IPS-15b (cell line): ENCODE results near the gene PLA2R1.

Source experiments
- H3K27me3 ChIP-seq: one replicate; pipeline ENCODE4 v1.6.1; 2013; ENCODE audit warnings: low read length; ENCODE audit not compliant: control insufficient read depth, insufficient read depth
- H3K36me3 ChIP-seq: one replicate; pipeline ENCODE4 v1.6.1; 2013; ENCODE audit warnings: low read length; ENCODE audit not compliant: control insufficient read depth, insufficient read depth
- H3K4me1 ChIP-seq: one replicate; pipeline ENCODE4 v1.6.1; 2013; ENCODE audit warnings: mild to moderate bottlenecking, low read length; ENCODE audit not compliant: control insufficient read depth, insufficient read depth
- H3K4me3 ChIP-seq: one replicate; pipeline ENCODE4 v1.5.1; 2013; ENCODE audit warnings: low read depth, low read length
- H3K9ac ChIP-seq: one replicate; pipeline ENCODE4 v1.6.1; 2013; ENCODE audit warnings: low read depth, mild to moderate bottlenecking, low read length
- H3K9me3 ChIP-seq: one replicate; pipeline ENCODE4 v1.6.1; 2013; ENCODE audit warnings: mild to moderate bottlenecking, low read length; ENCODE audit not compliant: control insufficient read depth, insufficient read depth

The PLA2R1 gene

GRCh38 chr2:160062292-160063005, at the start of gene PLA2R1:
Gene PLA2R1 (minus strand): TSS chr2:160062615. CDS start chr2:160062403, 212 bp downstream.
- peaks cover 25% of the 10 kb centered on the region for H3K27me3 ChIP-seq
- peaks cover 3% of the 10 kb centered on the region for H3K4me1 ChIP-seq
- H3K36me3 ChIP-seq: no peaks in the 10 kb centered on the region
- H3K4me3 ChIP-seq: peak within 1 kb of the TSS; percentile 75
- H3K9ac ChIP-seq: peak within 1 kb of the TSS; percentile 79
- H3K9me3 ChIP-seq: no peaks in the 10 kb centered on the region

DNA sequence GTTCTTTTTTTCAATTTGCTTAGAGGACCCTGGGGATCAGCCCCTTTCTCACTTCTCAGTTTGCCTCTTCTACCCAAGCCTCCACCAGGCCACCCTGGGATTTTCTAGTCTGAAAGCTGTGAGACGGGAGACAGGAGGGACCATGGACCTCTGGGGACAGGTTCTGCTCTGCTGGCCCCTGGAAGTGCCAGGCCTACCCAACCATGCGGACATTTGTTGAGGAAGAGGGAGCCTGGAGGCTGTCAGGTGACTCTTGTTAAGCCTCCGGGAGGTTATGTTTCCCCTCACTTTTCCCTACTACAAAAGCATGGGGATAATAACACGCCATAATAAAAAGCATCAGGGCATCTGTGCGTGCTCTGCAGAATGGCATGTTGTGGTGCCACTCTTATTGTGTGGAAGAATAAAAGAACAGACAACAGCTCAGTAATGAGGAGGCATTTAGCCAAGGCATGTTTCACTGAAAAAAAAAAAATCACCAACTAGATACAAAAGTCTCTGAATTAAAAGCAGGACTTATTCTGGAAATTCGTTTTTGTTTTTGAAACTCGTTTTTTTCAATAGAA, 48.3 kb upstream of the PLA2R1 start:
- Histone ChIP-seq H3K4me3 (no peak overlapping the region), H3K4me1 (no peaks in the 10 kb centered on the region), H3K36me3 (no peaks in the 10 kb centered on the region), H3K9ac (no peak overlapping the region), H3K9me3 (no peaks in the 10 kb centered on the region), H3K27me3 (no peaks in the 10 kb centered on the region)

DNA sequence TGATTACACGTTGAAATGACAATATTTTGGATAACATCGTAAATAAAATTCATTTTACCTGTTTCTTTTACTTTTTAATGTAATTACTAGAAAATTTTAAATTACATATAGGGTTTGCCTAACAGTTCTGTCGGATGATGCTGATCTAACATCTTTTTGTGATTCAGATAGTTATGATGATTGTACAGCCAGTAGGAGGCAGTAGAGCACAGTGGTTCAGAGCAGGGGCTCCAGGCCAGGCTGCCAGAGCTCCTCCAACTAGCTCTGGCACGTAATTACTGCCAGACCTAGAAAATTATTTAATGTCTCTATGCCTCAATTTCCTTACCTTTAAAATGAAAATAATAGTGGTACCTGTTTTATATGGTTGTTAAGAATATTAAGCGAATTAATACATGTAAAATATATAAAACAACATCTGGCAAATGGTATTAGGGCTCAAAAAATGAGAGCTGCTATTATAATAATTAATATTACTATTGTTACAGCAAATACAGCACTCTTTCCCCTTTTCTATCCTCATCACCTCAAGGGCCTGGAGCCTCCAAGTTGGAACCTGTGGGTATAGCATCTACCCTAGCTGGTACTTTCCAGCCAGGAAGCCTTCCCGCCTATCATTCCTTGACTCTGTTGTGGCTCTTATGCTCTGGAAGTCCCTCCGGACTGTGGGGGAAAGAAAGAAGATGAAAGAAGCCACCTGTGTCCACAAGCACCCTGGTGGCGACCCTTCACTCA, 47.7 kb upstream of the PLA2R1 start:
- H3K27me3 ChIP-seq: no peaks in the 10 kb centered on the region
- H3K36me3 ChIP-seq: no peaks in the 10 kb centered on the region
- no peaks in the 10 kb centered on the region for H3K9me3 ChIP-seq
- no peak overlapping the region for H3K4me3 ChIP-seq
- no peak overlapping the region for H3K9ac ChIP-seq
- no peaks in the 10 kb centered on the region for H3K4me1 ChIP-seq

DNA sequence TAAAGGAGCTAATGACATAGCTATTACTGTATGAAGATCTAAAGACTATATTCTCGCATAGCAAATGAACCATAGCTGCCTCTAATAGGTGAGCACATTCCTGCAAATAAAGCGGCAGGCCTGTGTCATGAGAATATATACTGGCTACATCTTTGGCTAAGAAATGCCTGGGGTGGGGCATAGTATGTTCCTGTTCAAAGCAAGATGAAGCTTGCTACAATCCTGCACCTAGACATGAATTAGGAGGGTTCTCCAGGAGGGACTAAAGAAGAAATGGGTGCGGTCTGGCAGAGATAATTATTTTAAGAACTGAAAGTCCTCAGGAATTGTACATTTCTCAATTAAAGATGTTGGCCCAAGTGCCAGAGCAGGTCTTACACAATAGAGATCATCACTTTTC, 46.8 kb upstream of the PLA2R1 start:
- H3K9me3 ChIP-seq: no peaks in the 10 kb centered on the region
- no peak overlapping the region for H3K9ac ChIP-seq
- H3K27me3 ChIP-seq: no peaks in the 10 kb centered on the region
- H3K4me3 ChIP-seq: no peak overlapping the region
- no peaks in the 10 kb centered on the region for H3K4me1 ChIP-seq
- H3K36me3 ChIP-seq: no peaks in the 10 kb centered on the region

GRCh38 chr2:160108646-160109045, 46.2 kb upstream of the PLA2R1 start:
- Histone ChIP-seq H3K27me3 (no peaks in the 10 kb centered on the region), H3K4me3 (no peak overlapping the region), H3K9me3 (no peaks in the 10 kb centered on the region), H3K36me3 (no peaks in the 10 kb centered on the region), H3K9ac (no peak overlapping the region), H3K4me1 (no peaks in the 10 kb centered on the region)

DNA sequence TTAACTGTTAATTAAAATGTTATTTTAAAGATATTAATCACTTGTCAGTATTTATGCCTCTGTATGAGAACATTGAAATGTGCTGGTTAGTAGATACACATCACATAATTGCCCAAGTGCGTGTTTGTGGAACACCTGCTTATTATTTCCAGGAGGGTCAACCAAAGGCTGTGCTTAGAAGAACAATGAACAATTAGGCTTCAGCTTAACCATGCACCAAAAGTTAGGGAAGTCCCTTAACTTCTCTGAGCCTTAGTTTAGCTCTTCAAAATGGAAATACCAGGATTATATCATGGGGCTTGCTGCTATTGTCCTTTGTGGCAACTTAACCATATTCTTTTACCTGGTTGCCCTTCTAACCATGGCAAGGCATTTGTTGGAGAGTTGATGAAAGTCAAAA, 43.0 kb upstream of the PLA2R1 start:
- Histone ChIP-seq H3K9me3 (no peaks in the 10 kb centered on the region), H3K4me1 (no peaks in the 10 kb centered on the region), H3K27me3 (no peaks in the 10 kb centered on the region)

GRCh38 chr2:160104115-160104514, 41.7 kb upstream of the PLA2R1 start:
- Histone ChIP-seq H3K36me3 (no peaks in the 10 kb centered on the region), H3K4me1 (no peaks in the 10 kb centered on the region), H3K9me3 (no peaks in the 10 kb centered on the region), H3K4me3 (no peak overlapping the region), H3K9ac (no peak overlapping the region), H3K27me3 (no peaks in the 10 kb centered on the region)

More for the DNA sequence above, 43.0 kb upstream of the PLA2R1 start:
- no peaks in the 10 kb centered on the region for H3K36me3 ChIP-seq
- H3K4me3 ChIP-seq: no peak overlapping the region
- no peak overlapping the region for H3K9ac ChIP-seq

DNA sequence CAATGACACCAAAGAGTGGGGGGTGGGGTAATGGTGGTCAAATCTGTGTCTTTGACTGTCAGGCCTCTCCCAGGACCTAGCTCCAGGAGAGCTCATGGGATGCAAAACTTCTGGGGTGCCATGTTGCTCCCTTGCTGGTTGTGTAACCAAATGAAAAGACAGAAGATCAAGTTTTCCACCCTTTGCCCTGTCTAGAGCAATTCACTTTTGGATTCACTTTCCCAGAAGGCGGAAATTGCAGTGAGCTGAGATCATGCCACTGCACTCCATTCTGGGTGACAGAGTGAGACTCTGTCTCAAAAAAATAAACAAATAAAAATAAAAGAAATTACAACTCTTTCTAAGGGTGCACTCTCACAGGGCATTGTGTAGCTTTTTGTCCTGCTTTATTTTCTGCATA, 34.9 kb upstream of the PLA2R1 start:
- H3K4me3 ChIP-seq: no peak overlapping the region
- H3K27me3 ChIP-seq: no peaks in the 10 kb centered on the region
- H3K4me1 ChIP-seq: no peaks in the 10 kb centered on the region
- no peak overlapping the region for H3K9ac ChIP-seq
- H3K9me3 ChIP-seq: no peaks in the 10 kb centered on the region
- no peaks in the 10 kb centered on the region for H3K36me3 ChIP-seq

DNA sequence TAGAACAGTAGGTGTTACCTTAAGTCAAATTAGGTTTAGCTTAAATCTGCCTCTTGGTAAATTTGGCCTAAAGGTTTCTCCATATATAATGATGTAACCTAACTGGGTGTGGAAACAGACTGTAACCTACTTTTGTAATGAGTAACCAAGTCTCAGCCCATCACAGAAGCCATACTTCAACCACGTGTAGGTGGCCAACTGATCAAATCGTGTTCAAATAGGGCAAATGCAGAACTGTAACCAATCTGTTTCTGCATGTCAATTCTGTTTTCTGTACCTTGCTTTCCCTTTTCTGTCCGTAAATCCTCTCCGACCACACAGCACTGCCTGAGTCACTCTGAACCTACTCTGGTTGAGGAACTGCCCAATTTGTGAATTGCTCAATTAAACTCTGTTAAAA, 34.0 kb upstream of the PLA2R1 start:
- no peaks in the 10 kb centered on the region for H3K4me1 ChIP-seq
- no peaks in the 10 kb centered on the region for H3K9me3 ChIP-seq
- H3K36me3 ChIP-seq: no peaks in the 10 kb centered on the region
- no peak overlapping the region for H3K4me3 ChIP-seq
- H3K27me3 ChIP-seq: no peaks in the 10 kb centered on the region
- no peak overlapping the region for H3K9ac ChIP-seq

- Histone ChIP-seq H3K9ac (no peak overlapping the region), H3K27me3 (no peaks in the 10 kb centered on the region), H3K36me3 (no peaks in the 10 kb centered on the region), H3K9me3 (peaks cover 16% of the 10 kb centered on the region), H3K4me1 (no peaks in the 10 kb centered on the region), H3K4me3 (no peak overlapping the region)
Observed at GRCh38 chr2:160092445-160092844, 30.0 kb upstream of the PLA2R1 start.

GRCh38 chr2:160091381-160091780, 29.0 kb upstream of the PLA2R1 start:
- Histone ChIP-seq H3K27me3 (no peaks in the 10 kb centered on the region), H3K9me3 (peaks cover 18% of the 10 kb centered on the region), H3K4me1 (no peaks in the 10 kb centered on the region), H3K9ac (no peak overlapping the region), H3K4me3 (no peak overlapping the region), H3K36me3 (no peaks in the 10 kb centered on the region)
